K562 (cell line): ENCODE data around the gene ACAT2. TPM values are rescaled to one million over a fixed set of nuclear protein-coding genes. Genes with fewer than 3 reads are reported as not detected.

Experiments
- AFF4 ChIP-seq: sonication (generic); formaldehyde crosslinking; IDR thresholded peaks from 2 replicates; pipeline ENCODE4 v1.8.0; 2023; ENCODE audit warnings: mild to moderate bottlenecking, missing genetic modification reagents
- CHCHD3 ChIP-seq: fragments of 250-450 bp; sonication (Bioruptor Pico); IDR thresholded peaks from 2 replicates; pipeline ENCODE4 v2.1.2; 2022; ENCODE audit warnings: mild to moderate bottlenecking
- KLF1 ChIP-seq: fragments of 450-650 bp; IDR thresholded peaks from 2 replicates; pipeline ENCODE4 v1.6.1; 2016; ENCODE audit warnings: missing genetic modification characterization, missing compliant biosample characterization
- LCOR ChIP-seq: sonication (generic); formaldehyde crosslinking; IDR thresholded peaks from 2 replicates; pipeline ENCODE4 v1.8.0; 2022; ENCODE audit warnings: mild to moderate bottlenecking, missing genetic modification reagents
- NR2C2 ChIP-seq, 2 experiments: fragments of 200-800 bp in 1 of 2; sonication (Bioruptor generic) in 1 of 2; sonication (generic) in 1 of 2; formaldehyde crosslinking in 1 of 2; IDR thresholded peaks; 2 replicates each; pipeline versions ENCODE4 v1.6.1 to v1.8.0; 2016 to 2022; ENCODE audit warnings: mild to moderate bottlenecking in 1 of 2, missing compliant biosample characterization in 1 of 2, missing genetic modification characterization in 1 of 2, missing genetic modification reagents in 1 of 2
- SUPT5H ChIP-seq: fragments of 450-650 bp; IDR thresholded peaks from 2 replicates; pipeline ENCODE4 v1.6.1; 2016
- ZBTB12 ChIP-seq: fragments of 250-450 bp; sonication (Bioruptor Pico); IDR thresholded peaks from 2 replicates; pipeline ENCODE4 v1.4.0; 2020
- ZBTB40 ChIP-seq, 2 experiments: fragments of 450-650 bp in 1 of 2; sonication (generic) in 1 of 2; formaldehyde crosslinking in 1 of 2; IDR thresholded peaks; 2 replicates each; pipeline versions ENCODE4 v1.7.1 to v1.9.0; 2016 to 2022; ENCODE audit warnings: inconsistent platforms in 1 of 2, mild to moderate bottlenecking in 1 of 2, missing genetic modification reagents in 1 of 2
- ZBTB9 ChIP-seq: fragments of 450-650 bp; formaldehyde crosslinking; IDR thresholded peaks from 2 replicates; pipeline ENCODE4 v1.4.0; 2020; ENCODE audit warnings: mild to moderate bottlenecking, moderate library complexity
- polyA plus RNA-seq, 8 experiments: library from polyadenylated mRNA; depleted of rRNA in 4 of 8; stranded (reverse) in 5 of 8; unstranded in 3 of 8; fragments of >200 nt; fragmentation: Nextera tagmentation in 2 of 8; fragmentation: Illumina TruSeq in 1 of 8; extraction: Ambion mirVana in 2 of 8; extraction: Trizol in 1 of 8; gene quantifications; 2 replicates each; pipeline versions ENCODE4 v1.2.1 to v1.2.3, GENCODE V29; 2011 to 2014; ENCODE audit warnings: inconsistent platforms in 1 of 8, missing spikeins in 1 of 8
- total RNA-seq, 7 experiments: library from RNA; depleted of rRNA in 6 of 7; stranded (reverse); fragments of >200 nt in 6 of 7; fragmentation: Illumina TruSeq in 2 of 7; extraction: Trizol in 2 of 7; gene quantifications; 2 replicates each; pipeline versions ENCODE4 v1.2.1 to v1.2.3, GENCODE V29; 2011 to 2021; ENCODE audit warnings: low replicate concordance in 1 of 7

ACAT2 gene
- total and polyA plus RNA-seq, 9 of the 15 experiments (the other 6 are each of a cell fraction or from before 2014, with no cell fraction given), result 63.0 to 309 (median 144) TPM

GRCh38 chr6:159727717-159728445 lies 34.0 kb upstream of the ACAT2 start (continued):
- TF ChIP-seq ZBTB40 (IDR thresholded peaks at IDR 0.05) (peak; percentile 30; the same call in 1 of the 2 replicates), ZBTB40 (CRISPR knock-in tag; IDR thresholded peaks at IDR 0.05) (no peak), AFF4 (CRISPR knock-in tag) (peak; percentile 23), ZBTB9 (CRISPR knock-in tag) (peak; percentile 58; the same call in 1 of the 2 replicates), CHCHD3 (CRISPR knock-in tag) (no peak), KLF1 (tag) (0 out of 2 replicates have a peak, but pooled peaks have one; percentile 65), ZBTB12 (CRISPR knock-in tag) (no peak), SUPT5H (0 out of 2 replicates have a peak, but pooled peaks have one; percentile 8), NR2C2 (CRISPR knock-in tag; IDR thresholded peaks at IDR 0.05) (peak; percentile 60; the same call in 1 of the 2 replicates), NR2C2 (tag; IDR thresholded peaks at IDR 0.05) (no peak), LCOR (CRISPR knock-in tag) (no peak)
